GM18867 (cell line): Measurements from ENCODE around the gene WASHC2A.
"Not testable (repeated sequence)": the region's sequence is repeated elsewhere in the genome, so short reads cannot be mapped to it uniquely, and the experiment has no call there.

Experiments used
- ATAC-seq: cut with Tn5 transposase; IDR thresholded peaks from one replicate; pipeline ENCODE4 v1.9.1; 2021; ENCODE audit warnings: mild to moderate bottlenecking, moderate library complexity; ENCODE audit not compliant: unreplicated experiment

WASHC2A gene, protein sequence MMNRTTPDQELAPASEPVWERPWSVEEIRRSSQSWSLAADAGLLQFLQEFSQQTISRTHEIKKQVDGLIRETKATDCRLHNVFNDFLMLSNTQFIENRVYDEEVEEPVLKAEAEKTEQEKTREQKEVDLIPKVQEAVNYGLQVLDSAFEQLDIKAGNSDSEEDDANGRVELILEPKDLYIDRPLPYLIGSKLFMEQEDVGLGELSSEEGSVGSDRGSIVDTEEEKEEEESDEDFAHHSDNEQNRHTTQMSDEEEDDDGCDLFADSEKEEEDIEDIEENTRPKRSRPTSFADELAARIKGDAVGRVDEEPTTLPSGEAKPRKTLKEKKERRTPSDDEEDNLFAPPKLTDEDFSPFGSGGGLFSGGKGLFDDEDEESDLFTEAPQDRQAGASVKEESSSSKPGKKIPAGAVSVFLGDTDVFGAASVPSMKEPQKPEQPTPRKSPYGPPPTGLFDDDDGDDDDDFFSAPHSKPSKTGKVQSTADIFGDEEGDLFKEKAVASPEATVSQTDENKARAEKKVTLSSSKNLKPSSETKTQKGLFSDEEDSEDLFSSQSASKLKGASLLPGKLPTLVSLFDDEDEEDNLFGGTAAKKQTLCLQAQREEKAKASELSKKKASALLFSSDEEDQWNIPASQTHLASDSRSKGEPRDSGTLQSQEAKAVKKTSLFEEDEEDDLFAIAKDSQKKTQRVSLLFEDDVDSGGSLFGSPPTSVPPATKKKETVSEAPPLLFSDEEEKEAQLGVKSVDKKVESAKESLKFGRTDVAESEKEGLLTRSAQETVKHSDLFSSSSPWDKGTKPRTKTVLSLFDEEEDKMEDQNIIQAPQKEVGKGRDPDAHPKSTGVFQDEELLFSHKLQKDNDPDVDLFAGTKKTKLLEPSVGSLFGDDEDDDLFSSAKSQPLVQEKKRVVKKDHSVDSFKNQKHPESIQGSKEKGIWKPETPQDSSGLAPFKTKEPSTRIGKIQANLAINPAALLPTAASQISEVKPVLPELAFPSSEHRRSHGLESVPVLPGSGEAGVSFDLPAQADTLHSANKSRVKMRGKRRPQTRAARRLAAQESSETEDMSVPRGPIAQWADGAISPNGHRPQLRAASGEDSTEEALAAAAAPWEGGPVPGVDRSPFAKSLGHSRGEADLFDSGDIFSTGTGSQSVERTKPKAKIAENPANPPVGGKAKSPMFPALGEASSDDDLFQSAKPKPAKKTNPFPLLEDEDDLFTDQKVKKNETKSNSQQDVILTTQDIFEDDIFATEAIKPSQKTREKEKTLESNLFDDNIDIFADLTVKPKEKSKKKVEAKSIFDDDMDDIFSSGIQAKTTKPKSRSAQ (N-terminal part only)

DNA sequence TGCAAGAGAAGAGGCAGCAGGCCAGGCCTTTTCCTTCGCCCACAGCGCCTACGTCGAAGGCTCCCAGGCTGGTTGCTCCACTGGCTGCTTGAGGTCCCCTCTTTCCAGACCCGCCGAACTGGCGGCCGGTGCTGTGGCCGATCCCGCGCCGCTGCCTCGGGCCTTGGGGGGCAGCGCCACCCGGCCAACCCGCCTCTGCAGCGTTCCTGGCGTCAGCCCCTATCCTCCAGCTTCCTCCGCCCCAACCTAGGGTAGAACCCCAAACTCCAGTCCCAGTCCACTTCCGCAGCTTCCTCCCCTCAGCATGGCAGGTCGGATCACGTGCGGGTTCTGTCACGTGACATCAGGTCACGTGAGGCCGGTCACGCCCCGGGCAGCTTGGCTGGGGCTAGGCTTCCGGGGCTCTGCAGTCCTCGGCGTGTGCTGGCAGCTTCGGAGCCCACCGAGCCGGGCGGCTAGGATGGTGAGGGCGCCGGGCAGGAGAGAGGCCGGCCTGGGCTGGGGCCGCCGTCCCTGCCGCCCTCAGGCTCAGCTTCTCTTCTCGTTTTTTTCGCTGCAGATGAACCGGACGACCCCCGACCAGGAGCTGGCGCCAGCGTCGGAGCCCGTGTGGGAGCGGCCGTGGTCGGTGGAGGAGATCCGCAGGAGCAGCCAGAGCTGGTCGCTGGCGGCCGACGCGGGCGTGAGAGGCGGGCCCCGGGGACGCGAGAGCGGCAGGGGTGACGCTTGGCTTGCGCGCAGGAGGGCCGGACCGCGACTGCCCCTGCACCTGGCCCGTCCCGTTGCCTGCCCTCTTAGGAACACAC is at the start of gene WASHC2A:
Gene WASHC2A, plus strand, starts transcription at position 409 of the 806 bp plus-strand sequence. Its CDS starts 52 bp downstream, at position 461.
- peak; percentile 95 for ATAC-seq

DNA sequence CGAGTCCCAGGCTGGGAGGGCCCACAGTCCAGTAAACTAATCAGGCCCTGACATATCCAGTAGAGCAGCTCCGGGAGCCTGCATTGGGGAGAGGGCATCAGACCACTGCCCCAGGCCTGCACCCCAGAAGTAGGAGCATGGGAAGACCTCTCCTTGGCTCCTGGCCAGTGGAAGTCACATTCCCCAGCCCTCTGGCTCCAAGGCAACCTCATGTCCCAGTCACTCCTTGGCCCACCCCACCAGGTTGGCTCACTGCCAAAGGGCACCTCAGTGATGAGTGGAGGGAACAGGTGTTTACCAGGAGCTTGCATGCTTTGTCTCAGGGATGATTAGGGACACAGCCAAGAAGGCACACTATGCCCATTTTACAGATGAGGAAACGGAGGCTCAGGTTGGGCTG is 48.5 kb upstream of the WASHC2A start:
- not testable (repeated sequence) for ATAC-seq

DNA sequence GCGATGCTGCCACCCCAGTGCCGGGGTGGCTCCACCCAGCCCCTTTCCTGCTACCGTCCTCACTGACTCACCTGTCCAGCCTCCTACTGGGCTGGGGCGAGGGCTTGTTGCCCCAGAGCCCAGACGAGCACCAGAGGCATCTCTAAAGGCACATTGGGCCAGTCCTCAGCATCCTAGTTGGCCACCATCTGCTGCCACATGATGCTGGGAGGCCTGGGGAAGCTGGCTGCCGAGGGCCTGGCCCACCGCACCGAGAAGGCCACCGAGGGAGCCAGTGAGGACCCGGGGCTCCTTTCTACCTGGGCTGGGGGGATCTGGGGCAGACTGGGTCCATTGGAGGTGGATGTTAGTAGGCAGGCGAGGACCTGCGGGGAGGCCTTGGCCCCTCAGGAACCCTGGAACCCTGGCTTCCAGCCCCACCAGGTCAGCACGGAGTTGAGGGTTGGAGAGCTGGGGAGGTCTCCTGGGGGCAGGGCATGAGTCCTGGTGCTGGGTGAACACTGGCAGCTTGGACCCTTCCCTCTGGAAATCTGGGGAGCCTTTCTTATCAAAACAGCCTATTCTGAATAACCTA is 47.2 kb upstream of the WASHC2A start:
- not testable (repeated sequence) for ATAC-seq

DNA sequence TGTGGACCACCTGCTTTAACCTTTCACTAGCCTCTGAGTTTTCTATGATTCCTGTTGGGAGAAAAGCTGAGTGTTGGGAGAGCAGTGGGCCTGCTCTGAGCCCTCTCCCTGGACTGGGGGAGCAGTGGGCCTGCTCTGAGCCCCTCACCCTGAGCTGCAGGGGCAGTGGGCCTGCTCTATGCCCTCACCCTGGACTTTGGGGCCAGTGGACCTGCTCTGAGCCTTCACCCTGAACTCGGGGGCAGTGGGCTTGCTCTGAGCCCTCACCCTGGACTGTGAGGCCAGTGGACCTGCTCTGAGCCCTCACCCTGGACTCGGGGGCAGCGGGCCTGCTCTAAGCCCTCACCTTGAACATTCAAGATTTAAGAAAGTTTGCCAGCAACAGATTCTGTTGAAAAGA is 46.1 kb upstream of the WASHC2A start:
- no peak for ATAC-seq

DNA sequence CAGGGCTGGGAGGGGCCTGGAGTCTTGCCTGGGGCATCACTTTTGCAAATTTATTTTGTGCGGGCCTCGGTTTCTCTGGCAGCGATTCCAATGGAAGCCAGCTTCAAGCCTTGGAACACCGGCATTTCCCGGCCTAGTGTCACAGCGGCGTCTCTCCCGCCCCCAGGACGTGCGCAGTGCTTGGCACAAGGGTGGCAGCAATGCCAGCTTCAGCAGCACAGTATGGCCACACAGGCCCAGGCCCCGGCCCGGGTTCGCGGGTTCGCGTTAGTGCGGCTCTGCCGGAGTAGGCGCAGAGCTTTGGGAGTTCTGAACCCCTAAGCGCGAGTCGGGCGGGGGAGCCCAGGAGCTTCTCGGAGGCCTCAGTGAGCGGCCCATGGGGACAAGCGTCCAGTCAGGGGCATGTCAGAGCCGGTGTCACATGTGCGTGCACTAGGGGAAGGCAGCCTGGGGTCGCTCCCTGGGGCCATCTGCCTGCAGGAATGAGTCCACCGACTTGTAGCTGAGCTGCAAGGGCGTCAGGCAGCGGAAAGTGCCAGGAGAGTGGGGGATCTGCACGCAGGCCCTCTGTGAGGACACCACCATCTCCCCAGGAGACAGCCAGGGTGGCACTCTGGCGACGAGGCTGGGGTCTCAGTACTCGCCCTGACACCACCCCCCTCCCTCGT is 42.9 kb upstream of the WASHC2A start:
- ATAC-seq = not testable (repeated sequence)

DNA sequence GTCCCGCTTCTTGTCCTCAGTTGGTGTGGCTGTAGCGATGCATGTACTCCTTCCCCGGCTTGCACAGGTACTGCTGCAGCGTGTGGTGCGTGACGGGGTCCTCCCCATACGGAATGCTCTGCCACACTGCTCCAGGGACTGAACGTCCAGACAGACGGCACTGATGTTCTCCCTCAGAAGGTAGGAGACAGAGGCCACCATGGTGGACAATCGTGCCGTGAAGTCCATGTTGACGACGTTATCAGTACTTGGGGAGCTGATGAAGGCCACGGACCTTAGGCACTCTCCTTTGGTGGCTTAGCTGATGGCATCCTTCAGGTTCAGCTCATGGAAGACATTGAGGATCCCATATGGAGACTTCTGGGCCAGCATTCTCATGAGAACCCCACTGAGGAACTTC is 42.1 kb upstream of the WASHC2A start:
- ATAC-seq = no peak

DNA sequence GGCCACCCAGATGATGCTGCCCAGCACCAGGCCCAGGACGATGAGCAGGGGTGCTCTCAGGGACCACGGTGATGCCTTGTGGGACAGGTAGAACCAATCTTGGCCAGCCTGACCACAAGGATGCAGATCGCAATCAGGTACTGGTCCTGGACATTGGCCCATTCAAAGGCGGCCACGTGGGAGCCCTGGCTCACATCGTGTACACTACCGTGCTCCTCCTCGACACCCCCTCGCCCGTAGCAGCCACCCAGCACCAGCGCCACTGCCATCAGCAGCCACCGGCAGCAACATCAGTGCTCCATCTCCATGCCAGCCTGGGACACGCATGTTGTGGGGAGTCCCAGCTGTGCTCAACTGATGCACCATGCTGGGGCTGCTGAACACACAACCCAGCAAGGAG is 40.6 kb upstream of the WASHC2A start:
- no peak for ATAC-seq

DNA sequence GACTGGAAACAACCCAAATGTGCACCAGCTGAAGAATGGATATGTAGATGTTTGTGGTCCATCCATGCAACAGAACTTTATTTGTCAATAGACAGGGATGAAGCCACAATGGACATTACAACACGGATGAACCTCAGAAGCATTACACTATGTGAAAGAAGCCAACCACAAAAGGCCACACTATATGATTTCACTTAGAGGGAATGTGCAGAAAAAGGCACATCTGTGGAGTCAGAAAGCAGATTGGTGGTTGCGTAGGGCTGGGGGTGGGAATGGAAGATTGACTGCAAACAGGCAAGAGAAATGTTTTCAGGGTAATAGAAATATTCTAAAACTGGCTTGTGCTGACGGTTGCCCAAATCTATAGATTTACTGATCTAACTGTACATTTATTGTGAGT is 34.3 kb upstream of the WASHC2A start:
- ATAC-seq = no peak

DNA sequence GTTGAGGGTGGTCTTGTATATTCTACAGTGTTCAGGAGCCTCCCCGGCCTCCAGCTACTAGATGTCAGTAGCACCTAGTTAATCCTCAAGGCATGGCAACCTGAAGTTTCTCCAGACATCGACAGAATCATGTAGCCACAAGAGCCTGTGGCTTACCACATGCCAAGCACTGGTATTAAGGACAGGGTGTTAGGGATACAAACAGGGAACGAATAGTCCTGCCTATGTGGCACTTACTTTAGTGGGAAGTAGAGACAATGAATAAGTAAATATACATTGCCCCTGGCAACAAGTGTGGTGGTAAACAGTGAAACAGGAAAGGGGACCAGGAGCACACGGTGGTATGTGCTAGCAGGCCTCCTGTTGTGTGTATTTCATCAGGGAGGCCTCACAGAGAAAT is 32.4 kb upstream of the WASHC2A start:
- ATAC-seq = not testable (repeated sequence)

DNA sequence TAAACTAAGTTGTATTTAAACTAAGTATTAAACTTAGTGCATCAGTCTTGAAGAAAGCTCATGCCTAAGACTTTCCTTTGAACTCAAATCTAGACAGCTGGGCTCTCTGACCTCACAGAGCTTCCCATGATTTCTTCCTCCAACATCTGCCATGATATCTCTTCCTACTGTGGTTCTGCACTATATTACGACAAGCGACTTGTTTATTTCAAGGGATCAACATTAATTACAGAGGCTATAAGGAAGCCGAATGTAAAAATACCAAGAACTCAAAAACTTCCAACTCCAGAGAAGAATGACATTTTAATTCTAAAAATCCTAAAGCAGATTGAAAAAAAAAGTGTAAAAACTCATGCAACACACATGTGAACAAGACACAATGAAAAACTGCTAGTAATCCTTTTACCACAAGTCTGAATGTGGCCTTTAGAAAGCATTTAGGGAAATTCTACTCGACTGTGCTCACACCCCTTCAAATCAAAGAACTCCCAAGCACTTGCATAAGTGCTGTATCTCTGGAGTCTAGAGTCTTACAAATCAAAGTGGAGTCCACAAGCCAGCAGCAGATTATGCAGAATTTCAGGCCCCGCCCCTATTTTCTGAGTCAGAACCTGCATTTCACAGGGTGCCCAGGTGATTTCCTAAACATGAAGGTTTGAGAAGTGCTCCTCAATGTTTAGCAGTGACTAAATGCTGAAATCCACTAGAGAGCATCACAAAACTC is 22.7 kb upstream of the WASHC2A start:
- ATAC-seq = no peak

DNA sequence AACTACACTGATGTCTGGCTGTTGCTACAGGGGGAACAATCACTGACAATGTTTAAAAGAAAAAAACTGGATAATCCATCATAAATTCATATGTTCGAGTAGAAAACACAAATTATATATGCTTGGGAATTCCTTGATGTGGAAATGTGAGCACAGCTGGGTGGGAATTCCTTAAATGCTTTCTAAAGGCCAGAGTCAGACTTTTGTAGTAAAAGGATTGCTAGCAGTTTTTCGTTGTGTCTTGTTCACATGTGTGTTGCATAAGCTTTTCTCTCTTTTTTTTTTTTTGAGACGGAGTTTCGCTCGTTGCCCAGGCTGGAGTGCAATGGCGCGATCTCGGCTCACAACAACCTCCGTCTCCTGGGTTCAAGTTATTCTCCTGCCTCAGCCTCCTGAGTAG is 21.3 kb upstream of the WASHC2A start:
- not testable (repeated sequence) for ATAC-seq

DNA sequence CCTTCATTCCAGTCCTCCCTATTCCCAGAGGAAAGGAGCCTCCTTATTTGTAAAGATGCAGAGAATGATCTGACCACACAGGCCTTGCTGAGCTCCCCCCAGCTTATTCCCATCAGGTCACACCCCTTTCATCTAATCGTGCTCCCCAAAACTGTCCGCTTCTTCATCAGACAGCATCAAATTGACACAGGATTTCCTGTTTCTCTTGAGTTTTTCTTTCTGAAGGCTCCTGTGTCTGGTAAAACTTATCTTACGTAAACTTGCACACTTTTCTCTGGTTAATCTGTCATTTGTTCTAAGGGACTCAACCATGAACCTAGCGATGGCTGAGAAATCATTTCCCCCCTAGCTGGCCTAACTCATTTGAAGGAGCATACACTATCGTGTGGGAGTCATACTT is 20.2 kb upstream of the WASHC2A start:
- ATAC-seq = not testable (repeated sequence)

DNA sequence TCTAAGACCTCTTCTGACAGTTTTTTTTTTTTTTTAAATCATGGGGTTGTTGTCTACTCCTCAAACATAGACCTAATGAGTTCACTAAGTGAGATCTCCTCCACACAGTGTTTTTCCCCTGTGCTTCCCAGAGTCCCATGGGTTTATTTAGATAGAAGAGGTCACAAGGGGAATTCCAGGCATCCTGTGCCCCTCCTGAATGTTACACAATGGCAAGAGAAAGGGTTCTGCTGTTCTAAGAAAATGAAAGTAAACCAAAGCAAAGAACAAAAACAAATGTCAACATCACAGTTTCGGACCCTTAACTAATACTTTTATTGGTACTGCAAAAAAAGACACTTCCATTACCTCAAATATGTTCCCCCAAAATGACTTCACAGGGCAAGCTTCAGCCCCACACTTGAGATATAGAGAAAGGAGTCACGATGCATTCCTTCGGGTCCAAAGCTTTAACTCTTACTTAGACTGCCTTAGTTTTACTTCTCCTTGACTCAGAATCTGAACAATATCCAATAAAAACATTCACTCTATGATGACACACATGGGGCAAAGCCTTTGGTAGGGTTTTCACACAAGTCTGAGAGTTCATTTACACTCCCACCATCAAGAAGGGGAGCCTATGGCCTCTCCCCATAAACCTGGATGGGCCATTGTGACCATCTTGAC is 15.6 kb upstream of the WASHC2A start:
- ATAC-seq = peak; percentile 41

DNA sequence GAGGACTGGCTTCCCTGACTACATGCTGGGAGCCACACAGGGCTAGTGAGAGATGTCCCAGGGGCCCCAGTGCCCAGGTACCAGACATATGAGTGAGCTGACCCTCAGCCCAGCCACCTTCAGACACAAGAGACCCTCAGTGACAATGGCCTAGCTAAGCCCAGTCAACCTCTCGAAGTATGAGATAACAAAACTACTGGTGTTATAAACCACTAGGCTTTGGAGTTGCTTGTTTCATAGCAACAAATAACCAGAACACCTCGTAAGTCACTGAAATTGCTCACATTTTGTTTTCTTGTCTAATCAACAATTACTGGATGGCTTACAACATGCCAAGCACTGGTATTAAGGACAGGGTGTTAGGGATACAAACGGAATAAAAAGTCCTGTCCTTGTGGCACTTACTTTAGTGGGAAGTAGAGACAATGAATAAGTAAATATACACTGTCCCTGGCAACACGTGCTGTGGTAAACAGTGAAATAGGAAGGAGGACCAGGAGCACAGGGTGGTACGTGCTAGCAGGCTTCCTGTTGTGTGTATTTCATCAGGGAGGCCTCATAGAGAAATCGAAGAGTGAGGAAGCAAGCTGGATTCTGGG is 14.9 kb upstream of the WASHC2A start:
- not testable (repeated sequence) for ATAC-seq

DNA sequence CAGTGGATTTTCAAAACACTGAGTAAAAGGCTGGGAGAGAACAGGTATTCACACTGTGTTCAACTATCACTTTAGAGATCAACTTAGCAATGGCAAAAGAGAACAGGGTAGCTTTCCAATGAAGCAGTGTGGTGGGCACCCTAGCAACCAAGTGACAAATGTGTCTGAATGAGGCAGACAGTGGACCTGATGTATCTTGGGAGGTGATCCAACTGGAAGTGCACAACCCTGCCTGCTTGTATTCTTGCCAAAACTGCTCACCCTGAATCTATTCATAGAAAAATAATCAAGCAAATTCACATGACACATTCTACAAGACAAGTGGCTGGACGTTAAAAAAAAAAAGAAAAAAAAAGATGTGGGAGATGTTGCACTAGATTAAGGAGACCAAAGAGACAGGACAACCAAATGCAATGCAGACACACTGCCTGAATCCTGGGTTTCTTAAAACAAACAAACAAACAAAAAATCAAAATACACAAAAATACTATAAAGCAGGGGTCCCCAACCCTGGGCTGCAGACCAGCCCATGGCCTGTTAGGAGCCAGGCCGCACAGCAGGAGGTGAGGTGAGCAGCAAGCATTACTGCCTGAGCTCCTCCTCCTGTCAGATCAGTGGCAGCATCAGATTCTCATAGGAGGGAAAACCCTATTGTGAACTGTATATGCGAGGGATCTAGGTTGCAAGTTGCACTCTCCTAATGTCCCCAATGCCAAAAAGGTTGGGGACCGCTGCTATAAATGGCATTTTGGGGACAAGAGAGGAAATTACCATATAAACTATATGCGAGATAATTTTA is 12.1 kb upstream of the WASHC2A start:
- ATAC-seq = not testable (repeated sequence)

DNA sequence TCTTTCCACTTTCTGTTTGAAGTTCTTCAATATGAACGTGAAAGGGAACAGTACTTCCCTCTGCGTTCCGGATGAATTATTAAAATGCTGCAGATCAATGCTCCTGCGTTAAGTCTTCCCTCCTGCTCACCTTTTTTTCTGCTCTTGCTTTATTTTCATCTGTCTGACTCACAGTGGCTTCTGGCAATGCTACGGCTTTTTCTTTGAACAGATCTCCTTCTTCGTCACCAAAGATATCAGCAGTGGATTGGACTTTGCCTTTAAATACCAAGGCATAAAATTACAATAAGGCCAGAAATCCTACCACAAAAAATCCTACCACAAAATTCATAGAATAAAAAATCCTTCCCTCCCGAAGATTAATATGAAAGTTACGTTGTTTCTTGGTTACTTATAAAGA is 11.1 kb upstream of the WASHC2A start:
- not testable (repeated sequence) for ATAC-seq

DNA sequence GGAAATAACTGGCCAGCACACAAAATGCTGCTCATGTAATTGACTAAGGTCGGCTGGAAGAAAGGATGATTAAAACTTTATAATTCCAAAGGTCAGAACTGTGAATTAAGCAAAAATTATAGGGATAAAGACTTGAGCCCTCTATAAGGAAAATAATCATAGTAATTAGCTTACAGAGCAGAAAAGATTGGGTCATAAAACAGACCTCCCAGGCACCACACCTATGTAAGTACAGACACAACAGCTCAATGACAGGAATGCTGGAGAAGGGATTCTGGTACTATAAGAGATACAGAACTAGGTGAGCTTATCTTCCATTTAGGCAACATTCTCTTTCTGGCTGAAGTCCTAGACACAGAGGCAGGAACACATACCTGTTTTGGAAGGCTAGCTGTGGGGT is 9.0 kb upstream of the WASHC2A start:
- not testable (repeated sequence) for ATAC-seq
